NCI-H2227 (cell line): ENCODE data around the gene SNRPA.
"Not testable (repeated sequence)": the region's sequence is repeated elsewhere in the genome, so short reads cannot be mapped to it uniquely, and the experiment has no call there.

Source experiments
- DNase-seq: peaks from one replicate; lab custom pipeline; 2025; ENCODE audit not compliant: unreplicated experiment; lab: John Stamatoyannopoulos, UW

SNRPA gene

GRCh38 chr19:40721140-40721486 is 29.9 kb upstream of the SNRPA start:
- DNase-seq, result no peak

DNA sequence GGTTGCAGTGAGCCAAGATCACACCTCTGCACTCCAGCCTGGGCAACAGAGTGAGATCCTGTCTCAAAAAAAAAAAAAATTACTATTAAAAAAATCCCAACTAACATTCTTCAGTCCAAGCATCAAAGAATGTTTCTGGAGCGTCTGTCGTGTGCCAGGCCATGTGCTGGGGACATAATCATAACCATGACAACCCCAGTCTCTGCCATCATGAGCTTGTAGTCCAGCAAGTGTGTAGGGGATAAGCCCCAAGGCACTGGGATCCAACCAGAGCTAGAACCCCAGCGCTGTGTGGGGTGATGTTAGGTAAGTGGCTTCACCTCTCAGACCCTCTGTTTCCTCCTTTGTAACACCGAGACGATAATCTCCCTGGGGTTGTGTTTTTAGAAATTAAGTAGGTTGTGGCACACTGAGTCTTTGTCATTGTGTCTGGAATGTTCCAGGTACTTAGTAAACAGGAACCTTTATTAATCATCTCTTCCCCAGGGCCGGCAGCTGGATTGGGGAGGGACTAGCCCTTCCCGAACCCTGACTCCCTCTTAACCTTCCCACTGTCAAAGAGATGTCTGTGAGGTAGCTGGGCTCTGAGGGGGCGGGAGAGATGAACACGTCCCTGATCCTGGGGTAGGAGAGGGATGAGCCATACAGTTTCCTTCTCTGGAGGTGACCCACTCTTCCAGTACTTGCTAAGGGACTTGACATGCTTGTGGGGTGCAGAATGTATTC is 28.9 kb upstream of the SNRPA start:
- no peak for DNase-seq

DNA sequence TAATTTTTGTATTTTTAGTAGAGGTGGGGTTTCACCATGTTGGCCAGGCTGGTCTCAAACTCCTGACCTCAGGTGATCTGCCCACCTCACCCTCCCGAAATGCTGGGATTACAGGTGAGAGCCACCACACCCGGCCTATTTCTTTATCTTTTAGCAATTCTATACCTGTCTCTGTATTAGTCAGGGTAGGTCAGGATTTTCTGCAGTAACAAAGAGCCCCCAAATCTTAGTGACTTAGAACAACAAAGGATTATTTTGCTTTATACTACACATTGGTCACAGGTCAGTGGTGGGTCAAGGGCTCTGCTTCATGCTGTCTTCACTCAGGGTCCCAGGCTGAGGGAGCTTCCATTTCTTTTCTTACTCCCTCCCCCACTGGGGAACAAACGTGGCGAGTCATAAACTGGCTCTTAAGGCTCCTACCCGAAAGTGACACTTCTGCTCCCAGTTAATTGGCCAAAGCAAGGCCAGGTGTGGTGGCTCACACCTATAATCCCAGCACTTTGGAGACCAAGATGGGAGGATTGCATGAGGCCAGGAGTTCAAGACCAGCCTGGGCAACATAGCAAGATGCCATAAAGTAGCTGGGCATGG is 27.2 kb upstream of the SNRPA start:
- no peak for DNase-seq

DNA sequence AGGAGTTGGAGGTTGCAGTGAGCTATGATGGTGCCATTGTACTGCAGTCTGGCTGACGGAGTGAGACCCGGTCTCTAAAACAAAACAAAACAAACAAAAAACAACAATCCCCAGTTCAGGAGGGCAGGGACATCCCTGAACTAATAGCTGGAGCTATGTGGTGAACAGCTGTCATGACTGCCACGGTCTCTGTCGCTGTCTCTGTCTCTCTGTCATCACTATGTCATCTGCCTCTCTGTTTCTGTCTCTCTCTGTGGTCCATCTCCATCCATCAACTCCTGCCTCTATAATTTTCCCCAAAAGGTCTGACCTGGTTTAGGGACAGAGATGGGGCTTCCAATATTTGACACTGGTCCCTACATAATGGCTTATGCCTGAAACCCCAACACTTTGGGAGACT is 26.7 kb upstream of the SNRPA start:
- no peak for DNase-seq

- no peak for DNase-seq
These were observed 26.1 kb upstream of the SNRPA start for GRCh38 chr19:40724855-40725254.

DNA sequence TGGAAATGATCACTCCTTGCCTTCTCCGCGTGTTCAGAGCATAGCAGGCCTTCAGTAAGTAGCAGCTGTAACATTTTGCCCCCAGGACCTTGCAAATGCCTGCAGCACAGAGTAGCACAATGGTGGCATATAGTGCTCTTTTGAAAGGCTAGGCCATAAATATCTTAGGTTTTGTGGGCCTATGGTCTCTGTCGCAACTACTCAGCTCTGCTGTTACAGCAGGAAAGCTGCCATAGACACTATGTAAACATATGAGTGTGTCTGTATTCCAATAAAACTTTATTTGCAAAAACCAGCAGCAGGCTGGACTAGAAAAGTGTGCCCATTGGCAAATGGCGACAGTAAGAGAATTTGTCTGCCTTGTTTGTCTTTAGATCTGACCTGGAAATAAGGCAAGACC is 24.7 kb upstream of the SNRPA start:
- no peak for DNase-seq

DNA sequence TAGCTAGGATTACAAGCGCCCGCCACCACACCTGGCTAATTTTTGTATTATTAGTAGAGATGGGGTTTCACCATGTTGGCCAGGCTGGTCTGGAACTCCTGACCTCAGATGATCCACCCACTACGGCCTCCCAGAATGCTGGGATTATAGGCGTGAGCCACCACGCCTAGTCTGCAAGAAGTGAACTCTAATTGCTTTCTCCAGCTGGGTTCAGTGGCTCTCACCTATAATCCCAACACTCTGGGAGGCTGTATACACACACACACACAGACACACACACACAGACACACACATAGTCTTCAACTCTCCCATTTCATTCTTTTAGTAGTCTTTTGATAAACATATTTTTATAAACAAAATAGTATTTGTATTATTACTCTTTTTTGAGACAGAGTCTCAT is 20.9 kb upstream of the SNRPA start:
- not testable (repeated sequence) for DNase-seq

DNA sequence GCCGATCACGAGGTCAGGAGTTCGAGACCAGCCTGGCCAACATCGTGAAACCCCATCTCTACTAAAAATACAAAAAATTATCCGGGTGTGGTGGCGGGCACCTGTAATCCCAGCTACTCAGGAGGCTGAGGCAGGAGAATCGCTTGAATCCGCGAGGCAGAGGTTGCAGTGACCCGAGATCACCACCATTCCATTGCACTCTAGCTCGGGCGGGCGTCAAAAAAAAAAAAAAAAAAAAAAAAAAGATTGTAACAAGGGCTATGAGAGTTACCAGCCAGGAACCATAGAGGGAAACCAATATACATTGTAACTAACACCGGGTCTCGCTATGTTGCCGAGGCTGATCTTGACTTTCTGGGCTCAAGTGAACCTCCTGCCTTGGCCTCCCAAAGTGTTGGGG is 18.7 kb upstream of the SNRPA start:
- DNase-seq, result not testable (repeated sequence)

GRCh38 chr19:40733149-40733548 is 17.9 kb upstream of the SNRPA start:
- DNase-seq, result no peak

DNA sequence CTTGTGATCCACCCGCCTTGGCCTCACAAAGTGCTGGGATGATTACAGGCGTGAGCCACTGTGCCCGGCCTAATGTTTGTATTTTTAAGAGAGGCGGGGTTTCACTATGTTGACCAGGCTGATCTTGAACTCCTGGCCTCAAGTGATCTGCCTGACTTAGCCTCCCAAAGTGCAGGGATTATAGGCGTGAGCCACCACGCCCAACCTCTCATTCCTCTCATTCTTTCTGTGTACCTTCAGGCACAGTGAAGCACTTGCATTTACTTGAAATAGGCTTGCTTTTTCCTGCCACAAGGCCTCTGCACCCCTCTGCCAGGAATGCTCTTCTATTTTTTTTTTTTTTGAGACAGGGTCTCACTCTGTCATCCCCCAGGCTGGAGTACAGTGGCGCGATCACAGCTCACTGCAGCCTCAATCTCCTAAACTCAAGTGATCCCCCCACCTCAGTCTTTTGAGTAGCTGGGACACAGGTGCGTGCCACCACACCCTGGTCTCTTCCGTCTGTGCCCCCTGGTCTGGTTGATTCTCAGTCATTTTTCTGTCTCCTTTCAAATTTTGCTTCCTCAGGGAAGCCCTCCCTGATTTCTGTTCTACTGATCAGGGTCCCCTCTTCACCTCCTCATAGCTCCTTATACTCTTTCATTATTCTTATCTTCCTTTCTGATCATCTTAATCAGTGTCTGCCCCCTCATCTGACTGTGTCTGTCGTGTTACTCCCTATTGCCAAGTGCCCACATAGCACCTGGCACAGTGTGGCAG is 15.8 kb upstream of the SNRPA start:
- DNase-seq, result no peak

GRCh38 chr19:40736661-40737060 is 14.3 kb upstream of the SNRPA start:
- no peak for DNase-seq

DNA sequence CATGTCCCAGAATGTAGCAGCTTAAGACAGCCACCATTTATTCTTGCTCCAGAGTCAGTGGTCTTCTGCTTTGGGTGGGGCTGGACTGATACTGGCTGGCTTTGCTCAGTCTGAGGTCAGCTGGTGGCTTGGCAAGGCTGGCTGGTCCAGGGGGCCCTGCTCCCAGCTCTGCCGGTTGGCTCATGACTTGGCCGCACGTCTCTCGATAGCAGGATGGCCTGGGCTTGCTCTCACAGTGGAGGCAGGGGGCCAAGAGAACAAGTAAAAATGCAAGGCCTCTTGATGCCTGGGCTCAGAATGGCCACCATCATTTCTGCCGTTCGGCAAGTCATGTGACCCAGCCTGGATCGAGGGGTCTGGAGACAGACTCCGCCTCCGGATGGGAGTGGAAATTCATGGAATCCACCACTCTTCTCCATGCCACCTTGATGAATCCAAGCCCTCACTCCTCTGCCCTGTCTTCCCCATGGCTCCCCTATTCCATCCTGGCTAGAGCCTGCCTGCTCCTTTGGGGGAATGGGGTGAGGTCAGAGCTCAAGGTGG is 13.8 kb upstream of the SNRPA start:
- no peak for DNase-seq

DNA sequence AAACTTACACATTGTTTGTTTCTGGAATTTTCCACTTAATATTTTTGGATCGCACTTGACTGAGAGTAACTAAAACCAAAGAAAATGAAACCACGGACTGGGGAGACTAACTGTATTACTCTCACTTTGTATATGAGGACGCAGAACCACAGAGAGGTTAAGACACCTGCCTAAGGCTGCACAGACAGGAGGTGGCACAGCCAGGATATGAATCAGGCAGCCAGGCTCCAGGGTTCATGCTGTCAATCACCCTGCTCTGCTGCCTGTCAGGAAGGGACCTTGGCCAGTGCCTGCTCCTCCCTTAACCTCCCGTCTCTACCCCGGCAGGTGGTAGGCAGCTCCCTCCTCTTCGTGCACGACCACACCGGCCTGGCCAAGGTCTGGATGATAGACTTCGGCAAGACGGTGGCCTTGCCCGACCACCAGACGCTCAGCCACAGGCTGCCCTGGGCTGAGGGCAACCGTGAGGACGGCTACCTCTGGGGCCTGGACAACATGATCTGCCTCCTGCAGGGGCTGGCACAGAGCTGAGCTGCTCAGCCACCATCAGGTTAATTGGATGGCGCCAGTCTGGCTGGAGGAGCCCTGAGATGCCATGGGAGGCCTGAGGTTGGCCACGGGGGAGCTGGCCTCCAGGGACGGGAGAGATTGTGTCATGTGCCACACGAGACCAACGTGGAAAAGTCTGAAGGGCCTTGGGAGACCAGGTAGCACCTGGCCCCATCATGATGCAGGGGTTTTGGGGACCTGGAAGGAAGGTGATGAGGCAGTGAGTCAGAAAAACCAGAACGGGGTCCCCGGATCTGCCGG is 11.8 kb upstream of the SNRPA start:
- no peak for DNase-seq

GRCh38 chr19:40739871-40740703 is 10.9 kb upstream of the SNRPA start:
- DNase-seq, result no peak

GRCh38 chr19:40740747-40741146 is 10.3 kb upstream of the SNRPA start:
- DNase-seq, result peak; percentile 77

- DNase-seq, result no peak
These were observed 9.2 kb upstream of the SNRPA start for GRCh38 chr19:40741527-40742390.

DNA sequence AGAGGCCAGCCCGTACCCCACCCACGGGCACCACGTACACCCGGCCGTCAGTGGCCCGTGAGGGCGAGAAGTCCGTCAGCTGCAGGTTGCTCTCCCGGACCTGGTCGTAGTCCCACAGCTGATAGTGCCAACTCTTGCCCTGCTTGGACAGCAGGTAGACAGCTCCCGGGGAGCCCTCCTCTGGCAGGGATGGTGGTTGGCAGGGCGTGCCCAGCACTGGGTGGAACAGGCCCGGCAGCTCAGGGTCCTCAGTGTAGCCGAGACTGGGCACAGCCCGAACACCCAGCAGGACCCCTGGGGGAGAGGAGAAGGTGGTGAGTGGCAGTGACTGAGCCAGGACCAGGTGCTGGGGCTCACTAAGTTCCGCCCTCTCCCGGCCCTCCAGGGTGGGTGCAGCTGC is 8.5 kb upstream of the SNRPA start:
- no peak for DNase-seq

DNA sequence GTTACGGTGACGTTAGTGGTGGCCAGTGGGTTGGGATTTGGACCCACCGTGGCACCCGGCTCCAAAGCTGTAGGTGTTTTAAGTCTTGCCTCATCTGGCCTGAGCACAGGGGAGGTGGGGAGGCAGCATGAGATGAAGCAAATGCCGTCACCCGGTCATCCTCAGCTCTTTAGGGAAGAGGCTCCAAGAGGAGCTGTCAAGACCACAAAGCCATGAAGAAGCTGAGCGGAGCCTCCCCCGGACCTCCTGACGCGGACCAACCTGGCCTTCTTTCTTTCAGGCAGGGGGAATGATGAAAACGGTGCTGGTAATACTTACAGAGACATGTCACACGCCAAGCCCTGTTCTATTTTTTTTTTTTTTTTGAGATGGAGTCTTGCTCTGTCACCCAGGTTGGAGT is 8.1 kb upstream of the SNRPA start:
- DNase-seq, result no peak

GRCh38 chr19:40743926-40744325 is 7.1 kb upstream of the SNRPA start:
- DNase-seq, result no peak
